HCEC 1CT (cell line): ENCODE data around the gene NDUFS2.

ENCODE experiments used
- DNase-seq: peaks from one replicate; pipeline ENCODE4 v3.0.0-alpha.2; 2017

Gene NDUFS2

DNA sequence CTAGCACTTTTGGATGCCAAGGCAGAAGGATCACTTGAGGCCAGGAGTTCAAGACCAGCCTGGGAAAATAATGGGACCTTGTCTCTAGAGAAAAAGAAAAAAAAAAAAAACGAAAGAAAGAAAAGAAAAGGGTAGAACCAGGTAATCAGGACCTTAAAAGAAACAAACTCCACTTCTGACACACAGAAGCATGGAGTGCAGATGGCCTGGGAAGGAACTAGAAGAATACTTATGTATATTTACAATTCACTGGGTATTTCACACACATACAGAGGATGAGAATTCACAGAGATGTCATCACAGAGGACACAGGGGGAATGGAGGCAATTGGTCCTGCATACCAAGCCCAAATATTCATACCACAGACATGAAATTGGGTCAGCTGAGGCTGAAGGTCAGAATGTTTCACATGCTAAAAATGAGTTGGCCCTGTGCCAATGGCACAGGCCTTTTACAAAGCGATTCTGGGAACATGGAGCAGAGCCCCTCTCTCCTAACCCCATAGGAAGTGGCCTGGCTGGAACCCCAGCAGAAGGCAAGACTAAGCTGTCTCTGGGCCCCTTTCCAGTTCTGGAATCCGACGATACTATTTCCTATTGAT, 29.3 kb upstream of the NDUFS2 start:
- peak; percentile 95 for DNase-seq

DNA sequence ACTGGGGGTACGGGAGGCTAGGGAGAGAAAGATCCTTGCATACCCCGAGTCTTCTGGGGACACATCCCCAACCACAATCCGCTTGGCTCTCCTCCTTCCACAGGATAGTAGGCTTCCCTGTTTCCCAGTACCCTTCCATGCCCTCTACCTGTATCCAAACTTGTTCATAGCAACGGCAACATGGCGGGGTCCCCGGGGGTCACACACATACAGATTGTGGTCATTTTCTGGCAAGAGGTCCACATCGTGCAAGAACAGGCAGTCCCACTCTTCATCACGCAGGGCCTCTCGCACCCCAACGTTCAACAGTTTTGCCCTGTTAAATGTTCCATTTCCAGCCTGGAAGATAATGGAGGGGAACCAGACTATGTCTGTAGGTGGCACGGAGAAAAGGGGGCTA, 28.5 kb upstream of the NDUFS2 start:
- DNase-seq: no peak

DNA sequence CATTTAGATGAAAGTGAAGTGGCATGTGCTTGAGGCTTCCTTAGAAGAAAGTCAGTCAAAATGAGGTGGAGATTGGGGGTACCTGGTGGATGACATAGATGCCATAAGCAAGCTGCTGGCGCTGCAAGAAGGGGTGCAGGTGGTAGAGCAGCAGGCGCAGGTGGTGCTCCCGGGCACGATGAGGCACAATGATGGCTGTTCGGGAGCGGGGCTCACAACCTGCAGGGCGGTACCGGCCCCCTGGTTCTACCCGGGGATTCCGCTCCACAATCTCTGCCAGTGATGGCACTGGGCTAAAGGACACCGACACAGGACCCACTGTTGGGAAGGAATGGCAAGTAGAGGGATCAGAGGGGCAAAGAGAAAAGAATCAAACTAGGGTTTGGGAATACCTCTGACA, 27.3 kb upstream of the NDUFS2 start:
- no peak for DNase-seq

DNA sequence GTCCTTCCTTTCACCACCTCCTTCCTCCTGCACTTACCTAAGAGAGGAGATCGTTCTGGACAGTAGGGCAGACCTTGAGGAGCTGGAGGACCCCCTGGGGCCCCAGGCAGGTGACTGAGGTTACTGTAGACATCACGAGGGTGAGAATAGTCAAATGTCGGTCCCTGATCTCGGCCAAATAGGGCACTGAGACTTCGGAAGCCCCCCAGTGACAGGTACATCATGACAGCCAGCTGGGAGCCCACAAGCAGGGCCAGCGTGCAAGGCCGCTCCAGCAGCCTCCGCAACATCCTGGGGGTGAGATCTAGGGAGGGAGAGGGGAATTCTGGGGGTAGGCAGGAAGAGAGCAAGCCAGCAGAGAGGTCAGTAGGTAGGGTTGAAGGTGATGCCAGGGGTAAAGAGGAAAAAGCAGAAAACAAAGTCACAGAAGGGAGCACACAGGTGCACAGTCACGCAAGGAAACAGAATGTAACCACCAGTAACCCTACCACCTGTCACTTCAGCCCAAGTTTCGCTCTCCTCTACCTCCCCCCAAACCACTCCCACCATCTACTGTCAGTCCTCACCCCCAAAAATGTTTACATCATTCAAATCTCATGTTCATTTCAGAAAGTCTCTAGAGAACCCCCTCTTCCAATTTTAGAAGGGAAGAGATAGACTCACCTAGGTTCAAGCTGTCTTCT, 26.3 kb upstream of the NDUFS2 start:
- no peak for DNase-seq

DNA sequence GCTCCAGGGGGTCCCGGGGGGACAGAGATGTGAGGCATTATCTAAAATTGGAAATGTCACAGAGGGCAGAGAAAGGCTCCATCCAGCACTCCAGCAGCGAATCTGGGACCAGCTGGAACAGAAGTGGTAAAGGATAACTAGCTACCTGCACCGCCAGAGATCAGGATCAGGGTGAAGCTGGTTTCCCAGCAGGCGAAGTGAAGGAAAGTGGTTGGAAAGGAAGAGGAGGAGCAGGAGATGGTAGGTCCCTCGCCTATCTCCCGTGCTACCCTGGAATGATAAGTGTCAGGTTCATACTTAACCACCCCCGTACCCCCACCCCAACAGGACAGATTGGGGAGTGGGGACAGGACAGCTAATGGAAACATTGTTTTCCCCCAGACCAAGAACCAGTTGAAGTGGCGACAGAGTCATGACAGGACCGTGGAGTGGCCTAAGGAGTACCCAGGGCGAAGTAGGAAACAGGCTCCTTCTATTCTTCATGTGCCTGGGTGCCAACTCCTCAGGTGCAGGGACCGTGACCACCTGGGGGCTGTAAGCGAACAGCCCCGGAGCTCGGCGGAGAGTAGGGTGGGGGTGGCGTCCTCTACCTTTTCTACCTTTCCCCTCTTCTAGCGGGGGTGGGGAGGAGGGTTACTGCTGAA, 25.6 kb upstream of the NDUFS2 start:
- DNase-seq: no peak

DNA sequence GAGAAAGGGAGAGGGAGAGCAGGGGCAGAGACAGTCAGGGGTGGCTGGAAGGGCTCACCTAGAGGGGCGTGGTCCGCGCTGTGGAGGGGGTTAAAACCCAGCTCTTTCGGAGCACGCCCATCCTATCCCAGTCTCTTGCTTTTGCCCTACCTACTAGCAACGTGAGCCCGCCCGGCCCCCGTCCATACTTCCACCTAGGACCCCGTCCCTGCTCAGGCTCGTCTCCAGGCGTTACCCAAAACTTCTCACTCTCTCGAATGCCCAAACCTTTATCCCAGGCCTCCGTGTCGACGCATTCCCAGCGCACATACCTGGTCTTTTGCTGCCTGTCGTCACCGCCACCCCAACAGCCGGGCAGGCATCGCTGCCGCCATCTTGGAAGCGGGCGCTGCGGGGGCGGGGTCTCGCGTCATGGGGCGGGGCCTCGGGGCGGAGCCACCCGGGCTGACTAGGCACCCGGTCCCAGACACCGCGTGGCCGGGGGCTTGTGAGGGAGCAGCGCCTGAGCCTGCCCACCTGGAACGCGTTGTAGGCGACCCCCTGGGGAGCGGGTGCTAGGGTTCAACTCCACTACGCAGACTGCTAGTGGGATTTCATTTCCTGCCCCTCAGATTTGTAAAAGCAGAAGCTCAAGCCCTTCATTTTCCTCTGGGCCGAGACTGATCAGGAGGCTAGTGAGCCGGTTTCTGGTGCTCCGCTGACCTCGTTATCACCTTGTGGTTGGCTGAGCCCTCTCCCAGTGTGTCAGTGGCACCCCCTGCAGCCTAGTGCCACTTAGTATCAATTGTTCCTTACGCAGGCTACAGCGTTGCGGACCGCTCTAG, 24.8 kb upstream of the NDUFS2 start, which contains the start of gene B4GALT3:
Gene B4GALT3 (minus strand): TSS at position 396 of the 824 bp plus-strand sequence. CDS start 1,447 bp downstream, outside the sequence.
- DNase-seq: peak; percentile 59

DNA sequence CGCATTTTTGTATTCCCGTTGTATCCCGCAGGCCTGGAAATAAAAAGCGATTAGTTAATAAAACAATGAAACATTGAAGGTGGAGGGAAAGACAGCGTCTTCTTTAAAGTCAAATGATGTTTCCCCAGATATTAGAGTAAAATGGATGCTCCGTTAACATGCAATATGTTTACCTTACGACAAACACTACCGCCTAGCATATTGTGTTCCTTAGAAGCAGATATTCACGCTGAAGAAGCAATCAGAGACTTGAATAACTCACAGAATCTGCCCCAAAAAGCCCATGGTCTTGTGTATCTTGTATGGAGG, 24.3 kb upstream of the NDUFS2 start:
- no peak for DNase-seq

DNA sequence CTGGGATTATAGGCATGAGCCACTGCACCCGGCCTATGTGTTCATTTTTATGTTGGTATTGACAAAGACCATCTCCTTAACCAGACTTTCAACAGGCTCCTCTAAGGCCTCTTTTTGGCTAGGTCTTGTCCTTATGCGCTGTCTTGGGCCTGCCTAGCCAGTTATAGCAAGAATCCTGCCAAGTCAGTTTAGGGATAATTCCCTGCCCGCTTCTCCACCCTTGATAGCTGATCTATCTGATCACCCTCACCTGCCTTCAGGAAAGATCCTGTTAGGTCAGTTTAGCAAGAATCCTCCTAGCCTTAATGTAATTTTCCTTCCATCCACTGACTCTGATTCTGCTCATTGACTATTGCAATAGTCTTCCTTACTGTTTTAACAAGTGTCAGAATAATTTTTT, 22.5 kb upstream of the NDUFS2 start:
- DNase-seq: no peak

DNA sequence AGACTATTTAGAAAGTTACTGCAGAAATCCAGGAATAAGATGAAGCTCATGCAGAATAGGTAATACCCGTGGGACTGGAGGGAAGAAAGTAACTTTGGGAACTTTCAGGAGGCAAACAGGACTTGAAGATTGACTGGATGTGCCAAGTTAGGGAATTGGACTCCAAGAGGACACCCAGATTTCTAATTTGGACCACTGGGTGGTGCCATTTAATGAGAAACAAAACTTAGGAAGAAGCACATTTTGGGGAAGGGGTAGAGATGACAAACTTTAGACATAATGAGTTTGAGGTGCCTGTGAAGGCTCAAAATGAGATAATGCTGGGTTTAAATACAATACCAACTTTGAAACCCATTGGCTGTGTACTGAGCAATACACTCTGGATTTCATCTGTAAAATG, 21.5 kb upstream of the NDUFS2 start:
- DNase-seq: no peak

DNA sequence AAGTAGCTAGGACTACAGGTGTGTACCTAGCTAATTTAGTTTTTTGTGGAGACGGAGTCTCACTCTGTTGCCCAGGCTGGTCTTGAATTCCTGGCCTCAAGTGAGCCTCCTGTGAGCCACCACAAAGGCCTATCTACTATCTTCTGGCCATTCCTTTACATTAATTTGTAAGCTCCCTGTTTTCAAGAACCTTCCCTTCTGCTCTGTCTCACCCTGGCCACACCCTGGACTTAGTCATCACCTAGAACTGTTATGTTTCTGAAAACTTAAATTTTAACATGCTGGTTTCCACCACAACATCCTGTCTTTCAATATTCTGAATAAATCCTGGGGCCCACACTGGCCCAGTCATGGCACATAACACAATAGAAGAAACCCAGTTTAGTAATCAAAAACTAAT, 20.0 kb upstream of the NDUFS2 start:
- peak; percentile 78 for DNase-seq

DNA sequence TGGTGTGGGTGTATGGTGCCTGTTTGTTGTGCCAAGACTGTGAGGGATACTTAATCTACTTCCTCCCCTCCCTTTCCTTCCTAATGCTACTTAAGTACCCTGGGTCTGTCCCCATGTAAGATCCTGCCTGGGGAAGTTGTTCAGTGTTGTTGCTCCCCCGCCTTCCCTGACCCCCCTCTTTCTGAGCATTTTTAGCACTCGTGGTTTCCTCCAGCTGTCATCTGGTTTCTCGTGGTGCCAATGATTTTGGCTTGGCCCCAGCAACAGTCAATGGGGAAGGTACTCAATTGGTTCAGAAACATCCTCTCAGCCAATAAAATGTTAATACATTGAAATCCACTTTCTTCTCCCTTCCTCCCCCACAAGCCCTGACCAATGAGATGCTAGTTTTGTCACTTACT, 16.9 kb upstream of the NDUFS2 start:
- peak; percentile 68 for DNase-seq

DNA sequence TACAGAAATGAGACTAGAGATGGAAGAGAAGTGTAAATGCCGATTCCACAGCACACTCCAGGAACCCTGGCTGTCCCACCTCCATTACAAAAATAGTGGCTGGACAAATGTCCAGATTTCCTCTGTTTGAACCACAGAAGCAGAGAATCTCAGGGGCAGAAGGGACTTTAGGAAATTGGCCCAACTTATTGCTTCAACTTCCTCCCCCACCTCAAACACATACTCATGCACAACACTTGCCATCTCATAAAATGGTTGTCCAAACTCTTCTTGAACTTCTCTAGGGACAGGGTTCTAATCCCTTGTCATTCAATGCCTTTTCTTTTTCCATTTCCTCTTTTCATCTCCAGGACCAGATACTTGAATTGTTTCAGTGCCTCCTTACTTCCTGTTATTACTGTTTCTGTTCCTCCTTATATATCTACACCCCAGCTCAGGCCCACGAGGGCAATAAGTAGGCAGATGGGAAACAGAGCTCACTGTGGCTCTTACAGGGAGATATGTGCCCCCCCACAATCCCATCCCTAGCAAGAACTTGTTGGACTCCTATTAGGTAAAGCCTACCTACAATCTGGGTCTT, 16.3 kb upstream of the NDUFS2 start:
- no peak for DNase-seq

DNA sequence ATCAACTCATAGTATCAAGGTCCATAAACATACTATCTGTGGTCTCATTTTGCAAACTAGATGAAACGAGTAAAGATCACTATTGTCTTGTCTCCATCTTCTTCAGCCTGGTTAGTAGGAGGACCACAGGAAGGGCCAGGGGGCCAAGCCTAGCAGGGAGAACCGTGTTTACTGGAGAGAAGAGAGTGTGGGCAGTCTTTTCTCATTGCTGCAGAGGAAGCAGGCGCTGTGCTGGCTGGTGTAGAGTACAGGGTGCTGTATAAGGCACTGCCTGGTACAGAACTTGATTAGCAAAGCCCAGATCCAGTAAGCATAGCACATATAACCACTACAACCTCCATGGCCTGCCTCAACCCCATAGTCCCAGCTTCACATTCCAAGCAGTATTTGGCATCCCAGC, 14.9 kb upstream of the NDUFS2 start:
- DNase-seq: no peak

DNA sequence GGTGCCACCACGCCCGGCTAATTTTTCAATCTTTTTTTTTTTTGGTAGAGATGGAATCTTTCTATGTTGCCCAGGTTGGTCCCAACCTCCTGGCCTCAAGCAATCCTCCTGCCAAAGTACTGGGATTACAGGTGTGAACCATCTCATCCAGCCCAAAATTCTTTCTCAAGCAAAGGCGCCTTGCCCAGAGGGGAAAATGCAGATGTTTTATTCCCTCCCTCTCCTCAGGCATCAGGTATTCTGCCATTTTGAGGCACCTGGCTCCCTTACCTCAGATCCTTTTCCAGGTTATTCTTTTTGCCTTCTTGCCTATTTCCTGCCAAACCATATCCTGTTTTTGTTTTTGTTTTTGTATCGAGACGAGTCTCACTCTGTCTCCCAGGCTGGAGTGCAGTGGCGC, 13.8 kb upstream of the NDUFS2 start:
- DNase-seq: no peak

DNA sequence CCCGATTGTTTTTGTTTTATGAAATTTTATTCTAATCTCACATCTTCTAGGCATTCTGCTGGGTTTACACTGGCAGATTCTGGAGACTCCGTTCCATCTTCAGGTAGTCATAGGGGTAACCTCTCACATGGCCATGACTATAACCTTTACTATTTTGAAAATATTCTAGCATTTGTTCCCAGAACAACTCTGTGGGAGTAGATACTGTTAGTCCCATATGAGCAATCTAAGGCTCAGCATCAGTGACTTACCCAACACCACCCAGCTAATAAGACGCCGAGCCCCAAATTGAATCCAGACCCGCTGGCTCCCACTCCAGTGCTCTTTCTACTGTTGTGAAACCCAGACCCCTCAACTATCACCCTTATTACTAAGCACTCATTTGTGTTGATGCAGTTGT, 13.1 kb upstream of the NDUFS2 start:
- no peak for DNase-seq

DNA sequence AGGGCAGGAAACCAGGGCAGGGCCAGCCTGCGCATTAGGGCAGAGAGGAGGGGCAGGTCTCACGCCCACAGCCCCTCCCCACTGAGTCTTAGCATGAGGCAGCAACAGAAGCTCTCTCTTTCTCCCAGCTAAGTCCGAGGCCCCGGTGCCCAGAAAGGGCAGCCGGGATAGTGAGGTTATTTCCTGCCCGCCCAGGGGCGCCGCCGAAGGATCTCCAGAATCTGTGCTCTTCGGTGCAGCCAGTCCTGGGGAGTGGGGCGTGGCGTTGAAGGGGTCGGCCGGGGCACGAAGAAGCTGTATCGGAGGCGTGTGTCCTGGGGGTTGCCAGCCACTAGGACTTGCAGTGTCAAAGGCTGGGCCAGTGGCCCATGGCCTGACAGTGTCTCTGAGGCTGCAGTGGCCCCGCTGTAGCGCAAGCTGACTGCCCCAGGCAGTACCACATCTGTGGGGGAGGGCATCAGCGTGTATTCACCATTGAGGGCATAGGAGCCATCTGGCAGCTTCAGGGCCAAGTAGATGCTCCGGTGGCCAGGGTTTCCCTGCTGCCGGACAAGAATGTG, 11.1 kb upstream of the NDUFS2 start:
- no peak for DNase-seq

DNA sequence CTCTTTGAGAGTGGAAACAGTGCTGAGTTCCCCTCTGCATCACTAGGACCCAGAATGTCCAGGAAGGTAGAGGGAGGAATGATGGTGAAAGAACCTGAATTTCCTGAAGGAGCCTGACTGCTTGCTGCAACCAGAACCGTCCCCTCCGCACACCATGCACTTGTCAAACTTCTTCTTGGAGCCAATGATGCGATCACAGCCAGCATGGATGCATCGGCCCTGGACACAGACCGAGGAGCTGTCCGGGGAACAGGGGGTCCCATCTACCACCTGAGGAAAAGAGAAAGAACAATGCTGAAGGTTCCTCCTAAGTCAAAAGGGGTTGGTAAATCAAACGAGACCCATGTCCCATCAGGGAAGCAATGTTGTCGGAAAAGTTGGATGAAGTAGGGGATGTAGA, 10.2 kb upstream of the NDUFS2 start:
- DNase-seq: no peak

DNA sequence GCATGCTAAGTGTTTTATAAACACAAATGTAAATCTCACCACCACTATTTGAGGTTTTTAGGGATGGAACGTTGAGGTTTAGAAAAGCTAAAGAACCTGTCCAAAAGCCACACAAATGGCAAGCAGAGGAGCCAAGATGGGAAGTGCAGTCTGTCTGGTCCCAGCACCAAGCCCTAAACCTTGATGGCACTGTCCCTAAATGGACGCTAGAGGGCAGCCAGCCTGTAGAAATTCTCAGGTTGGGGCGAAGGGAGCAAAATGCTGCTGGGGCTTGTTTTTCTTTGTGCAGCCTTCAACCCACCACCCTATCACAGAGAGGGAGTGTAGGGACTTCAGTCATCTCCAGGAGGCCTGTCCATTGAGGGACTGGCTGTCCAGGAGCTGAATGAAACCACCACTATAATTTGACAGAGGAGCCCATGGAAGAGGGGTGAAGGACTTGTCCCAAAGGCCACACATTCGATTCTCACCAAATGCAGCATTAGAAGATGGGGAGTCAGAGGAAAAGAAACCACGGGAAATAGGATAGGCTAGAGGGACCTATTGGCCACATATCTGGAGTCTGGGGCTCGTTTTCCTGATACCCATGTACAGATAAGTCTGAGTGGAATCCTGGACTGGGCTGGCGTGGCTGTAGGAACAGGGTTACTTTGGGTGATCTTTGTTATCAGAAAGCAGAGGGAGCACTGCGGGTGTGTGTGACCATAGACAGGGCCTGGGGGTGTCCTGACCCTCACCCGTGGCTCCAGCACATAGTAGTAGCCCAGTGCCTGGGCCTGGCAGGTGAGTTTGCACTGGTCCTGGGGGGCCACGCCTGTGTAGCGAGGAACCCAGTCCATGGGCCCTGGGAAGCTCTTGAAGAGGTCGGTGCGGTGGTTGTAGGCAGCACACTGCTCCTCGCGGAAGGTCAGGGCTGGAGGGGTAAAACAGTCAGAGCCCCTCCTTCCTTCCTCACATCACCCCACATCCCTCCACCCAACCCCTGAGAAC, 9.4 kb upstream of the NDUFS2 start:
- DNase-seq: peak; percentile 67

DNA sequence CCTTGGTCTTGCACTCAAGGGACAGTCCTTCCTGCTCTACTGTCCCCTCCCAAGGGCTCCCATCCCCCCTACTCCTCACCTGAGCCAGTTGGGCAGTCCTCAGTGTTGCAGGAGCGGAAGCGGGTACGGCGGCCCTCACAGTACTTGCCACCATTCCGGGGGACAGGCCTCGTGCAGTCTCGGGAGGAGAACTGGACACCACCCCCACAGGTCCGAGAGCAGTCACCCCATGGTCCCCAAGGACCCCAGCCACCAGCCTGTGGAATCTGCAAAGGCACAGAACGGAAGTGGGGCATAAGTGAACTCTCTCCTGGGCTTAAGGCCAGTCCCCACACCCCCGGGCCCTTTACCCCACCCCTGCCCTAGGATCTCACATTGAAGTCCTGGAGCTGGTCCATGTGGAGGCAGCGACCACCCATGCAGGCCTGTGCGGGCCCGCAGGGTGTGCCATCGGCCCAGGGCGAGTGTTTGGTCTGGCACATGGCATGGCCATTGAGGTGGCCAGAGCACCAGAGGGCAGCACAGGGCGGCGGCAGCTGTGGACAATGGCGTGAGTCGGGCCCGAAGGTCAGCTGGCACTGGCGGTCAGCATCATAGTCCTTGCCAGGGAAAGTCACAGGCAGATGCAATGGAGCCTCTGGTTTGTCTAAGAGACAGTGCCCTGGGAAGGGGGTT, 8.5 kb upstream of the NDUFS2 start:
- no peak for DNase-seq

DNA sequence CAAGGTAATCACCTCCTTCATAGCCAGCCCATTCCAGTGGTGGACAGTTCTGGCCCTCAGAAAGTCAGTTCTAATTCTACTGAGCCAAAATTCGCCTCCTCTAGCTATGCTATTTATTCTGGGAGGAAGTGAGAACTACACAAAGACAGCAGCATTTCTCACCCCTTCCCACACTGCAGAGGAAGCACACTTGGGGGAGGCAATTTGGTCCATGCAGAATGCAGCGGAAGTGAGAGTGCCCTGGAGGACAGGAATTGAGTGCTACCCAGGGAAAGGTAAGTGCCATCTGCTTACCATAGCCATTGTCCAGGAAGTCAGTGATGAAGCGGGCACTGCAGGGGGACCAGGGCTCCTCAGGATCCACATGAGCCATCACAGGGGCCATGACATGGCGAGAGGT, 7.0 kb upstream of the NDUFS2 start:
- DNase-seq: no peak

DNA sequence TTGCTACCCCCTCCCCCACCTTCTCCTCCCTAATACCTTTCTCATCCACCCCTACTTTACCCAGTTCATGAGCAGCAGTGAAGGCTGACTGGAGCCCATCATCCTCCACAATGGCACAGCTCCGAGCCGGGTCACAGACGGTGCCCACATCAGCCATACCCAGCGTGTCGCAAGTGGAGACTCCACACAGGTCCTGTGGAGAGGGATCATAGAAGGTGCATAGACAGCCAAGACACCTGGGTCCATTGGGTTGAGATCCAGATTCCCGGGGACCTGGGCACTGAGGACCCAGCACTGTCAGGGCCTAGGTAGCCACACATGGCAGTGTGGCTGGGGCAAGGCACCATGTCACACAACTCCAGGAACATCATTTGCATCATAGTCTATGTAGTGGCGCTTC, 6.1 kb upstream of the NDUFS2 start:
- DNase-seq: no peak
